GM23248 (cell line): ENCODE results near the gene PTCD2.

Source experiments
- EZH2 ChIP-seq: fragments of 200-600 bp; sonication (generic); IDR thresholded peaks from 2 replicates; pipeline ENCODE4 v1.6.1; 2018; ENCODE audit warnings: antibody characterized with exemption, mild to moderate bottlenecking; ENCODE audit not compliant: insufficient read depth, poor library complexity, severe bottlenecking
- EZH2phosphoT487 ChIP-seq: fragments of 200-600 bp; sonication (generic); IDR thresholded peaks from 2 replicates; pipeline ENCODE4 v1.6.1; 2018; ENCODE audit warnings: antibody characterized with exemption, moderate library complexity, mild to moderate bottlenecking, low read depth; ENCODE audit not compliant: insufficient read depth

- no peak for TF ChIP-seq EZH2phosphoT487
- TF ChIP-seq EZH2 = no peak
Measured at GRCh38 chr5:72402381-72402890, 82.3 kb downstream of the PTCD2 start.
